H1 (cell line): ENCODE results near the gene RARA. TPM values are rescaled to one million over a fixed set of nuclear protein-coding genes. Genes with fewer than 3 reads are reported as not detected.

ENCODE experiments used
- BACH1 ChIP-seq: IDR thresholded peaks from 2 replicates; pipeline ENCODE4 v1.6.1; 2012; ENCODE audit warnings: low read length, improper control_type of control experiment
- CEBPB ChIP-seq: IDR thresholded peaks from 2 replicates; pipeline ENCODE4 v1.6.1; 2012; ENCODE audit warnings: low read depth, low read length
- EGR1 ChIP-seq: IDR thresholded peaks from 2 replicates; pipeline ENCODE4 v1.6.1; 2011; ENCODE audit warnings: low read depth, low read length, borderline replicate concordance
- KDM1A ChIP-seq: fragments of 200-600, 300-600 bp; sonication (generic); IDR thresholded peaks from 2 replicates; pipeline ENCODE4 v1.7.1; 2016; ENCODE audit warnings: mild to moderate bottlenecking, low read length, borderline replicate concordance
- polyA plus RNA-seq, 7 experiments: library from polyadenylated mRNA; depleted of rRNA in 3 of 7; stranded (reverse) in 5 of 7; unstranded in 2 of 7; fragments of >200 nt in 5 of 7; fragments of 200-250 nt in 2 of 7; gene quantifications; 1 replicate in 5 of 7; 2 replicates in 1 of 7; 4 replicates in 1 of 7; pipeline versions ENCODE4 v1.2.1 to v1.2.3, GENCODE V29; 2011 to 2013; ENCODE audit warnings: missing spikeins in 2 of 7, mixed read lengths in 2 of 7
- total RNA-seq: library from RNA; stranded (reverse); fragmentation: NEBNext Ultra II Directional; extraction: Animal tissue kit (Norgen Biotek cat#: 25700); gene quantifications from 2 replicates; pipeline ENCODE4 v1.2.1, GENCODE V29; 2021
- TF ChIP-seq, protein P1 (sequence below), 3 experiments: IDR thresholded peaks; 1 replicate in 2 of 3; 2 replicates in 1 of 3; pipeline versions ENCODE4 v1.5.1 to v1.6.1; 2011; ENCODE audit warnings: low read length in 3 of 3, mild to moderate bottlenecking in 3 of 3, inconsistent platforms in 2 of 3, low read depth in 1 of 3, moderate library complexity in 1 of 3; ENCODE audit not compliant: insufficient read depth in 1 of 3; ENCODE audit errors: control extremely low read depth in 1 of 3

Gene RARA
- total and polyA plus RNA-seq, 2 of the 8 experiments (the other 6 are each of a cell fraction or from before 2014, with no cell fraction given) = 4.4 to 16.5 TPM

DNA sequence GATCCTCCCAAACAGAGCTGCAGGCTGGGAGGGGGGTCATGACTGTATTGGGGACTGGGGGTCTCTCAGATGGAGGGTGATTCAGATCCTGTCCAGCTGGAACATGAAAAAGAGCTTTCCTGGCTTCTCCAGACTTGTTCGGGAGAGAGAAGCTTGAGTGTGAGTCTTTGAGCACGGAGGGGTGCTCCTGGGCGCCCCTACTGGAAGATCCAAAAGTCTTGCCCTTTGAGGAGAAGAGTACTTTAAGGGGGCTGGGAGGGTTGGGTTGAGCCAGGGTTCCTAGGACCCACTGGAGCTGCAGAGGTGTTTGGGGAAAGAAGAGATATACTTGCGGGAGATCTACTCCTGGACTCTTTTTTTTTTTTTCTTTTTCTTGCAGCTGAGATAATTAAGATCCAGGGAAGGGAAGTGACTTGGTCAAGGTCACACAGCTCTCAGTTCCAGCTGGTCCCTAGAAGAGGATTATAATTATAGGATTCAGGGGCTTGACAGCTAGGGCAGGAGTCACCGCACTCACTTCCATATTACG lies 8.4 kb downstream of the RARA start (continued):
- TF ChIP-seq KDM1A (peak; percentile 76; the same call in 1 of the 2 replicates), BACH1 (no peak), EGR1 (no peak), CEBPB (no peak)
- TF ChIP-seq, protein P1, sequence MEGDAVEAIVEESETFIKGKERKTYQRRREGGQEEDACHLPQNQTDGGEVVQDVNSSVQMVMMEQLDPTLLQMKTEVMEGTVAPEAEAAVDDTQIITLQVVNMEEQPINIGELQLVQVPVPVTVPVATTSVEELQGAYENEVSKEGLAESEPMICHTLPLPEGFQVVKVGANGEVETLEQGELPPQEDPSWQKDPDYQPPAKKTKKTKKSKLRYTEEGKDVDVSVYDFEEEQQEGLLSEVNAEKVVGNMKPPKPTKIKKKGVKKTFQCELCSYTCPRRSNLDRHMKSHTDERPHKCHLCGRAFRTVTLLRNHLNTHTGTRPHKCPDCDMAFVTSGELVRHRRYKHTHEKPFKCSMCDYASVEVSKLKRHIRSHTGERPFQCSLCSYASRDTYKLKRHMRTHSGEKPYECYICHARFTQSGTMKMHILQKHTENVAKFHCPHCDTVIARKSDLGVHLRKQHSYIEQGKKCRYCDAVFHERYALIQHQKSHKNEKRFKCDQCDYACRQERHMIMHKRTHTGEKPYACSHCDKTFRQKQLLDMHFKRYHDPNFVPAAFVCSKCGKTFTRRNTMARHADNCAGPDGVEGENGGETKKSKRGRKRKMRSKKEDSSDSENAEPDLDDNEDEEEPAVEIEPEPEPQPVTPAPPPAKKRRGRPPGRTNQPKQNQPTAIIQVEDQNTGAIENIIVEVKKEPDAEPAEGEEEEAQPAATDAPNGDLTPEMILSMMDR (IDR thresholded peaks at IDR 0.05; ENCODE audit: control extremely low read depth in 1 of 3, insufficient read depth in 1 of 3, low read depth in 1 of 3, low read length in 3 of 3) = peak; percentile 55 to 64 (median 56)
- TF ChIP-seq, all 59 proteins: peak for 5
